Measurements from ENCODE around the gene SRPK3. TPM values are rescaled to one million over a fixed set of nuclear protein-coding genes. Genes with fewer than 3 reads are reported as not detected.
"Not testable (repeated sequence)": the region's sequence is repeated elsewhere in the genome, so short reads cannot be mapped to it uniquely, and the experiment has no call there.

The SRPK3 gene
- total RNA-seq, 1 donor from 2014 or later = not detected

- DNase-seq (ENCODE audit: extremely low spot score, unreplicated experiment) = no peak
- H3K36me3 Mint-ChIP-seq = no peaks in the 10 kb centered on the region
- H3K9me3 Mint-ChIP-seq = no peaks in the 10 kb centered on the region
- TF ChIP-seq, protein P1, sequence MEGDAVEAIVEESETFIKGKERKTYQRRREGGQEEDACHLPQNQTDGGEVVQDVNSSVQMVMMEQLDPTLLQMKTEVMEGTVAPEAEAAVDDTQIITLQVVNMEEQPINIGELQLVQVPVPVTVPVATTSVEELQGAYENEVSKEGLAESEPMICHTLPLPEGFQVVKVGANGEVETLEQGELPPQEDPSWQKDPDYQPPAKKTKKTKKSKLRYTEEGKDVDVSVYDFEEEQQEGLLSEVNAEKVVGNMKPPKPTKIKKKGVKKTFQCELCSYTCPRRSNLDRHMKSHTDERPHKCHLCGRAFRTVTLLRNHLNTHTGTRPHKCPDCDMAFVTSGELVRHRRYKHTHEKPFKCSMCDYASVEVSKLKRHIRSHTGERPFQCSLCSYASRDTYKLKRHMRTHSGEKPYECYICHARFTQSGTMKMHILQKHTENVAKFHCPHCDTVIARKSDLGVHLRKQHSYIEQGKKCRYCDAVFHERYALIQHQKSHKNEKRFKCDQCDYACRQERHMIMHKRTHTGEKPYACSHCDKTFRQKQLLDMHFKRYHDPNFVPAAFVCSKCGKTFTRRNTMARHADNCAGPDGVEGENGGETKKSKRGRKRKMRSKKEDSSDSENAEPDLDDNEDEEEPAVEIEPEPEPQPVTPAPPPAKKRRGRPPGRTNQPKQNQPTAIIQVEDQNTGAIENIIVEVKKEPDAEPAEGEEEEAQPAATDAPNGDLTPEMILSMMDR (conservative IDR thresholded peaks at IDR 0.05) = peak; percentile 58
- no peak overlapping the region for H3K27ac Mint-ChIP-seq
- no peak overlapping the region for H3K4me3 Mint-ChIP-seq
- H3K27me3 Mint-ChIP-seq = no peaks in the 10 kb centered on the region
- H3K4me1 Mint-ChIP-seq (ENCODE audit: unreplicated experiment) = no peaks in the 10 kb centered on the region
Measured at GRCh38 chrX:153744210-153745066, 36.4 kb upstream of the SRPK3 start.

DNA sequence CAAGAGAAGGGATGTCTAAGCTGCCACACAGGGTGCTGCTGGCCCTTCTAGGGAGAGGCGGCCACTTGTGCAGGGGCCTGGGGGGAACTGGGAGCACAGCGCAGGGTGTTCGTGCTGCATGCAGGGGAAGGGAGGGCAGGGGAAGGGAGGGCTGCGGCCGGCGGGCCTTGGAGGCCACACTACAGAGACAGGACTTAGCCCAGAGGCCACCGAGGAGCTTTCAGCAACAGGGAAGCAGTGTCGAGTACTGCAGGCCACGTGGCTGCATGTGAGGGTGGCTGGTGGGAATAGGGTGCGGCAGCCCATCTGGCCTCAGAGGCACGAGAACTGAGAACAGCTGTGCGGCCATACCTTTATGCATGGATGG is 35.8 kb upstream of the SRPK3 start:
- H3K36me3 Mint-ChIP-seq; H3K4me3 Mint-ChIP-seq; DNase-seq (ENCODE audit: extremely low spot score, unreplicated experiment); H3K27ac Mint-ChIP-seq; H3K4me1 Mint-ChIP-seq (ENCODE audit: unreplicated experiment); H3K9me3 Mint-ChIP-seq; H3K27me3 Mint-ChIP-seq: not testable (repeated sequence)

- Mint-ChIP-seq H3K4me1 (ENCODE audit: unreplicated experiment) (no peaks in the 10 kb centered on the region), H3K27me3 (no peaks in the 10 kb centered on the region), H3K9me3 (no peaks in the 10 kb centered on the region), H3K27ac (no peak overlapping the region), H3K4me3 (no peak overlapping the region), H3K36me3 (no peaks in the 10 kb centered on the region)
- TF ChIP-seq, protein P1 (conservative IDR thresholded peaks at IDR 0.05) = no peak
- DNase-seq (ENCODE audit: extremely low spot score, unreplicated experiment) = no peak
Measured at GRCh38 chrX:153746359-153746758, 34.5 kb upstream of the SRPK3 start.

DNA sequence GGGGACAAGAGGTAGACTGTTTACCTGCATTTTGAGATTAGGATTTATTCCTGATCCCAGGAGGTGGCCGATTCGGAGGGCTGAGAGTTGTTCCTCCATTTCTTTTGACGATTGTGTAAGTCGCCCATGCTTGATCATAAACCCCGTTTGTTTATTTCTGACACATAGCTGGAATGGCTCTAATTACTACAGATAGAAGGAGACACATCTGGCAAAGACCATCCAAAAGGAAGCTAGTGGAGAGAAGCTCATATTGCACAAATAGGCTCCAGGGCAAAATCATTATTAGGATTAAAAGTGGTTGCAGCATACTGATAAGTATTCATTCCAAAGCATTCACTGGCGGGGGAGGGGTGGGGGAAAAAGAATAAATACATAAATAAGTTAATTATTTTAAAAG is 33.9 kb upstream of the SRPK3 start:
- not testable (repeated sequence) for DNase-seq (ENCODE audit: extremely low spot score, unreplicated experiment); H3K4me3 Mint-ChIP-seq; H3K4me1 Mint-ChIP-seq (ENCODE audit: unreplicated experiment); H3K9me3 Mint-ChIP-seq; H3K27ac Mint-ChIP-seq; H3K27me3 Mint-ChIP-seq; H3K36me3 Mint-ChIP-seq

DNA sequence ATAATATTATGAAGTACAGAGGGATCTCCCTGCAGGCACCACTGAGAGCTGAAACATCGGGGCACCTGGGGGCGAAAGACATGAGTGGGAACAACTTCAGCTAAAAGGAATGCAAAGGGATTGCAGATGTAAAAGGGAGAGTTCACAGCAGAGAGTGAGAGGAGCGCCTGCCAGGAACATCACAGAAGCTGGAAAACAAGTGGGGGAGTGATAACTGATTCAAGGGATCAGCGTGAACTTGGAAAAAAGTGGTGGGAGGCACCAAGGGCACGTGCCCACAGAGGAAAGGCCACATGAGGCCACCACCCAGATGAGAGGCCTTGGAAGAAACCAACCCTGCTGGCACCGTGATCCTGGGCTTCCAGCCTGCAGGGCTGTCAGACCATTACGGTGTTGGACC is 31.8 kb upstream of the SRPK3 start:
- not testable (repeated sequence) for H3K4me1 Mint-ChIP-seq (ENCODE audit: unreplicated experiment); H3K9me3 Mint-ChIP-seq

DNA sequence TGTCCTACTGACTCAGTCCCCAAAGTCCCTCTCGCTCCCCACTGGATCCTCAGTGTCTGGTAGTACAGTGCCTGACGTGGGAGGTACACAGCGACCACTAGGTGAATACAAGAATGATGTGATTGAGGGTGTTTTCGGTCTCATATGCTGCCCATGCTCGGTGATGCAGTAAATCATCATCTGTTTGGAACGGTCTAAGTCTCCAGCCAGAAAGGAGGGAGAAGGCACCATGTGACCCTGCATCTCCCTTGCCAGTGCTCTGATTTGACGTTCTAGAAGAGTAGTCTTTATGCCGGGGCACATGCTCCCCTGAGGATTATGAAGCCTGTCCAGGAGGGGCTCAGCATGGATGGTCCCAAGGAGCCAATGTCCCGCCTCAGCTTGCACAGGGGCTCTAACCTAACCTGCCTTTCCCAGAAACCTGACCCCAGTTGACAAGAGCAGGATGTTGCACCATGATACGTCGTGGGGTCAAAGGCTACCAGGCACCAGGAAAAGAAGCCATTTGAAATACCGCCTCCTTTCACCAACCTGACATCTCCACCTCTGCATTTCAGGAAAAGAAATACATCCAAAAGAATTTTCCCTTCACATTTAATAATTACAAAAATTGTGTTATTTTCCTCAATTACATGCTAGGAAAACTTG is 30.6 kb upstream of the SRPK3 start:
- Mint-ChIP-seq H3K36me3 (no peaks in the 10 kb centered on the region), H3K9me3 (no peaks in the 10 kb centered on the region)

More for the DNA sequence above, 31.8 kb upstream of the SRPK3 start:
- DNase-seq (ENCODE audit: extremely low spot score, unreplicated experiment); H3K4me3 Mint-ChIP-seq; H3K36me3 Mint-ChIP-seq; H3K27ac Mint-ChIP-seq; H3K27me3 Mint-ChIP-seq: not testable (repeated sequence)

DNA sequence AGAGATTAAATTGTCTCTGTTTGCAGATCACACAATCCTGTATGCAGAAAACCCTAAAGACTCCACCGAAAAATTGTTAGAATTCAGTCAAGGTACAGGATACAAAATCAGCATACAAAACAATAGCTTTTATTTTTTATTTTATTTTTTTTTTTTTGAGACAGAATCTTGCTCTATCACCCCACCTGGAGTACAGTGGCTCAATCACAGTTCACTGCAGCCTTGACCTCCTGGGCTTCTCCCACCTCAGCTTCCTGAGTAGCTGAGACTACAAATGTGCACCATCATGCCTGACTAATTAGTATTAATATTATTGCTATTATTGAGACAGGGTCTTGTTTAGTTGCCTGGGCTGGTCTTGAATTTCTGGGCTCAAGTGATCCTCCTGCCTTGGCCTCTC is 25.7 kb upstream of the SRPK3 start:
- DNase-seq (ENCODE audit: extremely low spot score, unreplicated experiment) = no peak
- Mint-ChIP-seq H3K27ac (no peak overlapping the region), H3K9me3 (peaks cover 6% of the 10 kb centered on the region), H3K4me3 (no peak overlapping the region), H3K36me3 (no peaks in the 10 kb centered on the region), H3K27me3 (peaks cover 5% of the 10 kb centered on the region), H3K4me1 (ENCODE audit: unreplicated experiment) (no peaks in the 10 kb centered on the region)
- TF ChIP-seq, protein P1 (conservative IDR thresholded peaks at IDR 0.05) = peak; percentile 11

More for the DNA sequence above, 30.6 kb upstream of the SRPK3 start:
- TF ChIP-seq, protein P1 (conservative IDR thresholded peaks at IDR 0.05) = no peak
- Mint-ChIP-seq H3K27ac (no peak overlapping the region), H3K27me3 (no peaks in the 10 kb centered on the region), H3K4me3 (no peak overlapping the region), H3K4me1 (ENCODE audit: unreplicated experiment) (no peaks in the 10 kb centered on the region)
- DNase-seq (ENCODE audit: extremely low spot score, unreplicated experiment) = no peak
